Mammary epithelial cell (primary cell): ENCODE results near the gene MOG.

ENCODE experiments used
- CTCF ChIP-seq, 2 donors: IDR thresholded peaks in 1 of 2; conservative IDR thresholded peaks in 1 of 2; 2 replicates each; pipeline ENCODE4 v1.5.1; 2011 to 2012; ENCODE audit warnings: inconsistent platforms in 2 of 2, low read length in 2 of 2, mild to moderate bottlenecking in 2 of 2, control low read depth in 1 of 2, low read depth in 1 of 2; ENCODE audit not compliant: insufficient read depth in 1 of 2; ENCODE audit errors: extremely low read depth in 1 of 2
- EZH2 ChIP-seq: IDR thresholded peaks from 2 replicates; pipeline ENCODE4 v1.6.1; 2012; ENCODE audit warnings: low read length, inconsistent platforms, borderline replicate concordance

- TF ChIP-seq CTCF (conservative IDR thresholded peaks at IDR 0.05 in 1 of 2, IDR thresholded peaks at IDR 0.05 in 1 of 2; ENCODE audit: extremely low read depth in 1 of 2, insufficient read depth in 1 of 2, low read depth in 1 of 2, low read length in 2 of 2) = no peak
- TF ChIP-seq EZH2 = no peak
These were observed 26.6 kb upstream of the MOG start for GRCh38 chr6:29630315-29630714.
